Gastrocnemius medialis (tissue), 4 donors: ENCODE results near the gene BMPR1B. TPM values are rescaled to one million over a fixed set of nuclear protein-coding genes. Genes with fewer than 3 reads are reported as not detected.

Experiments used
- ATAC-seq, 2 donors: fragments of 150-250 bp; one replicate each; pipeline ENCODE4 v1.9.1; 2016
- DNase-seq, 2 donors: peaks; one replicate each; pipeline ENCODE4 v3.0.0-alpha.2; 2019
- H3K27ac ChIP-seq, 4 donors: fragments of 200-600 bp; sonication (generic); 1 replicate in 1 of 4; 2 replicates in 3 of 4; pipeline ENCODE4 v1.5.1; 2016 to 2018; ENCODE audit warnings: mild to moderate bottlenecking in 2 of 4, moderate library complexity in 1 of 4
- H3K27me3 ChIP-seq, 3 donors: fragments of 200-600 bp; sonication (generic) in 2 of 3; 1 replicate in 1 of 3; 2 replicates in 2 of 3; pipeline versions ENCODE4 v1.5.1 to v1.6.0; 2016 to 2019; ENCODE audit warnings: mild to moderate bottlenecking in 1 of 3, moderate library complexity in 1 of 3
- H3K36me3 ChIP-seq, 2 donors: fragments of 200-600 bp; sonication (generic) in 1 of 2; one replicate each; pipeline ENCODE4 v1.5.1; 2017 to 2018
- H3K4me1 ChIP-seq, 2 donors: fragments of 200-600 bp; sonication (generic) in 1 of 2; one replicate each; pipeline ENCODE4 v1.5.1; 2016 to 2017; ENCODE audit warnings: mild to moderate bottlenecking in 2 of 2
- H3K4me3 ChIP-seq, 4 donors: fragments of 200-600 bp; sonication (generic) in 3 of 4; 1 replicate in 1 of 4; 2 replicates in 3 of 4; pipeline ENCODE4 v1.5.1; 2016 to 2019; ENCODE audit warnings: mild to moderate bottlenecking in 2 of 4
- H3K9me3 ChIP-seq, 3 donors: fragments of 200-600 bp; sonication (generic) in 2 of 3; 1 replicate in 1 of 3; 2 replicates in 2 of 3; pipeline ENCODE4 v1.5.1; 2016 to 2019
- CTCF ChIP-seq, 5 experiments: fragments of 450-650 bp in 3 of 5; fragments of 200-600 bp in 2 of 5; sonication (generic) in 2 of 5; IDR thresholded peaks in 4 of 5; conservative IDR thresholded peaks in 1 of 5; 1 replicate in 4 of 5; 2 replicates in 1 of 5; pipeline ENCODE4 v1.5.1; 2016 to 2019; ENCODE audit warnings: antibody characterized with exemption in 5 of 5, mild to moderate bottlenecking in 3 of 5, moderate library complexity in 3 of 5
- POLR2A ChIP-seq, 2 donors: fragments of 450-650 bp; IDR thresholded peaks; one replicate each; pipeline ENCODE4 v1.6.1; 2017; ENCODE audit warnings: antibody characterized with exemption in 2 of 2, mild to moderate bottlenecking in 2 of 2, moderate library complexity in 2 of 2
- in situ Hi-C, 4 donors: fragments of 200-750 bp; cut with MboI; loops; one replicate each; pipeline versions ENCODE4 v1.15.0 to v1.8.0; 2017; ENCODE audit warnings: low sequenced_read_pairs in 4 of 4
- intact Hi-C: fragments of 100-400 bp; cut with DNase I; formaldehyde crosslinking; loops from one replicate; pipeline ENCODE4 v1.15.1; 2023; ENCODE audit warnings: low total_unique reads
- total RNA-seq, 4 donors: library from RNA; depleted of rRNA; stranded (reverse); fragments of >200 nt; gene quantifications; one replicate each; pipeline versions ENCODE4 v1.1.0 to v1.2.3, GENCODE V29; 2016

Gene BMPR1B
- total RNA-seq, 4 donors from 2014 or later, result 0.92 to 6.9 (median 1.7) TPM

DNA sequence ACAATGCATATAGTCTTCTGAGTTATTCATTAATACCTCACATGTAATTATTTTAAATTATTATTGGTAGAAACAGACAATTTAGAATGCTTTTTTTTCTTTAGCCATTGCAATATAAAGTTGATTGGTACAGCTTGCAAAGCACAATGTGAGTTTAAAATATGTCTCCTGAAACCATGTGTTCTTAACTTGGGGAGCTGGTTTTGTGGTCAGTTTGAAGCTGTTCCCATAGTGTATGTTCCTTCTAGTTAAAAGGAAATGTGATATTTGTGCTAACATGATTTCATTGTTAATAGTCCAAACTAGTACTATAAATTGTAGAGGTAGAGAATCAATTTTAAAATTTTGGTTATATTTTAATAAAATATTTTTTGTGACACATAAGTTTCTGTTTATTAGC lies 247.2 kb downstream of the BMPR1B start:
- H3K4me3 ChIP-seq, result no peak overlapping the region
- TF ChIP-seq CTCF (IDR thresholded peaks at IDR 0.05 in 4 of 5, conservative IDR thresholded peaks at IDR 0.05 in 1 of 5) (no peak), POLR2A (IDR thresholded peaks at IDR 0.05) (no peak)
- no peak overlapping the region for H3K27ac ChIP-seq
- H3K4me1 ChIP-seq, result peaks cover 0 to 13% of the 10 kb centered on the region in 2 donors
- H3K27me3 ChIP-seq, result no peaks in the 10 kb centered on the region
- ATAC-seq, result no peak
- H3K36me3 ChIP-seq, result no peaks in the 10 kb centered on the region
- DNase-seq, result no peak
- intact Hi-C loops, result no loop called here
- no peaks in the 10 kb centered on the region for H3K9me3 ChIP-seq
- in situ Hi-C loops, result no loop called here

- intact Hi-C loops, result no loop called here
- DNase-seq, result no peak
- Histone ChIP-seq H3K36me3 (no peaks in the 10 kb centered on the region), H3K4me3 (no peak overlapping the region), H3K27me3 (no peaks in the 10 kb centered on the region), H3K9me3 (no peaks in the 10 kb centered on the region), H3K27ac (no peak overlapping the region), H3K4me1 (peaks cover 0 to 9% of the 10 kb centered on the region in 2 donors)
- in situ Hi-C loops, result no loop called here
- TF ChIP-seq POLR2A (IDR thresholded peaks at IDR 0.05), result no peak
- ATAC-seq, result no peak
These were observed 250.2 kb downstream of the BMPR1B start for GRCh38 chr4:95007998-95008397.

DNA sequence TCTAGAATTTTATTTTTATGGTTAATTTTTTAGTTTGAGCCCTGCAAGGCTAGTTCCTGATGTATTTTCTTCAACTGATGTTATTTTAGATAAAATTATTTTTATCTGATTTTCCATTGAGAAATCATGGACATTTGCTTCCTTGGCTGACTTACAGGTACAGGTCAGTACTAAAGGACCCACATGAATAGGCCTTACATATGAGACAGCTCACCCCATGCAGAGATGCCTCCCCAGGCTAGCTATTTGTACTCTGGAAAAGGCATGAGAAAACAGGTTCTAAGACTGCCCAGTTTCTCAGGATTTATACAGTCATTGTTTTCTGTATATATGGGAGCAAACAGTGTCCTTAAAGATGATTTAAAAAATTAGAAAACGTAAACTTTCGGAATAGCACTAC lies 255.5 kb downstream of the BMPR1B start:
- no peak overlapping the region for H3K4me3 ChIP-seq
- H3K9me3 ChIP-seq, result no peaks in the 10 kb centered on the region
- TF ChIP-seq POLR2A (IDR thresholded peaks at IDR 0.05) (no peak), CTCF (IDR thresholded peaks at IDR 0.05 in 4 of 5, conservative IDR thresholded peaks at IDR 0.05 in 1 of 5) (no peak)
- H3K27ac ChIP-seq, result no peak overlapping the region
- H3K36me3 ChIP-seq, result no peaks in the 10 kb centered on the region
- intact Hi-C loops, result no loop called here
- in situ Hi-C loops, result no loop called here
- H3K27me3 ChIP-seq, result no peaks in the 10 kb centered on the region
- ATAC-seq (no peak), DNase-seq (no peak)
- H3K4me1 ChIP-seq, result no peaks in the 10 kb centered on the region

DNA sequence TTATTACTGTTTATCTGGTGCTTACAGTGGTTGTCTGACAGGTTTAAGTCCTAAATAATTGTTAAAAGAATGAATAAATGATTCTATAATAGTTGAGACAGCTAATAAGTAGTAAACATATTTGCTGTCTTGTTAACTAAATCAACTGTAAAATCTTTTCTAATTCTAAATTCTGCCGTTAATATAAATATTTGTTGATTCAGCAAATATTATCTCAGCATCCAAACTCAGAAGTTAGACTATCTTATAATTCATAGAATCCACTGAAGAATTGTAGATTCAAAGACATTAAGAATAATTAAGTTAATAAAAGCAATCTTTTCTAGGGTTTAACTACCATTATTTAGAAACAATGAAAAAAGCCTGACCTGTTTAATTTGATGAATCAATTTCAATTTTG lies 256.3 kb downstream of the BMPR1B start:
- no peak for ATAC-seq
- no peaks in the 10 kb centered on the region for H3K9me3 ChIP-seq
- in situ Hi-C loops, result no loop called here
- H3K36me3 ChIP-seq, result no peaks in the 10 kb centered on the region
- intact Hi-C loops, result no loop called here
- no peak overlapping the region for H3K4me3 ChIP-seq
- no peaks in the 10 kb centered on the region for H3K4me1 ChIP-seq
- no peak for DNase-seq
- TF ChIP-seq POLR2A (IDR thresholded peaks at IDR 0.05), result no peak
- no peak for TF ChIP-seq CTCF (IDR thresholded peaks at IDR 0.05 in 4 of 5, conservative IDR thresholded peaks at IDR 0.05 in 1 of 5)
- no peak overlapping the region for H3K27ac ChIP-seq
- H3K27me3 ChIP-seq, result no peaks in the 10 kb centered on the region

DNA sequence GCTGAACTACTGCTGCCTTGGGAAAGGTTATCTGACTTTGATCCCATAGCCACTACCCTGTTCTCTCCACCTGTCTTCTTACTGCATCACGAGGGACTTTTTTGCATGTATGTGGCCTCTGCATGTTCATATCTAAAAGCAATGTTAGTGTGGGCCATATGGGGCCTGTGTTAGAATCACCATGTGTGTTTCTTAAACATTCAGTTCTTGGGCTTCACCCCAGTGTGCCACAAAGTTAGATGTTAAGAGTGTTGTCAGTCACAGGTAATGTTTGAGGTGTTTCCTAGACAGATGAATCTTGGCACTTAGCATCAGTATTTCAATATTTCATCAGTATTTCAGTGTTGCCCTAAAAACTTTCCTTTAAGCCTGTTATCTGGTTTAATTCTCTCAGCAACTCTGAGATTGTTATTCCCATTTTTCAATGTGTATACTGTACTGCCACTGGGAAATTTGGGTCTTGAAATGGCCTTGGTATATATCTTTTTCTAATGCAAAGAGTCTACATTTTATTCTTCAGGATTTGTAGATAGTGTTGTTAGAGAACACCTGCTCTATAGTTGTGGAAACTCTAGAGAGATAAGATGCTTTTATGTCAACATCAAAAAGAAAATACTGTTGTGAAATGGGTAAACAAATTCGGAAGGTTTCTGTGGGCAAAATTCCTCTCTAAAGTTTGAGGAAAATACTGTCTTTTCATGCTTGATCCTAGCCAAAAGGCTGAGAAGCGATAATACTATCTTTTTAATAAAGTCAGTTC lies 259.7 kb downstream of the BMPR1B start:
- Histone ChIP-seq H3K9me3 (no peaks in the 10 kb centered on the region), H3K27me3 (no peaks in the 10 kb centered on the region), H3K4me3 (no peak overlapping the region), H3K36me3 (no peaks in the 10 kb centered on the region), H3K4me1 (no peaks in the 10 kb centered on the region), H3K27ac (no peak overlapping the region)
- no peak for ATAC-seq
- DNase-seq, result no peak
- intact Hi-C loops, result no loop called here
- in situ Hi-C loops, result no loop called here
- TF ChIP-seq CTCF (IDR thresholded peaks at IDR 0.05 in 4 of 5, conservative IDR thresholded peaks at IDR 0.05 in 1 of 5) (no peak), POLR2A (IDR thresholded peaks at IDR 0.05) (no peak)
